A549 (cell line): ENCODE measurements around the gene NIN. TPM values are rescaled to one million over a fixed set of nuclear protein-coding genes. Genes with fewer than 3 reads are reported as not detected.

Experiments used
- ATAC-seq, 2 experiments: fragments of 200-7000 bp in 1 of 2; fragments of >200 bp in 1 of 2; cut with Nextera tagmentation in 1 of 2; cut with Tn5 transposase in 1 of 2; 3 replicates each; pipeline versions ENCODE4 v1.8.0 to v1.9.1; 2018 to 2020; ENCODE audit warnings: mild to moderate bottlenecking in 1 of 2, moderate library complexity in 1 of 2
- CTCF ChIA-PET: fragments of 300-600 bp; sonication (Branson Sonifier 250); formaldehyde crosslinking; extraction: SDS; loops from one replicate; lab custom pipeline; 2021; ENCODE audit warnings: antibody characterized with exemption, inconsistent platforms; lab: Yijun Ruan, JAX
- POLR2A ChIA-PET: fragments of 350-600 bp; formaldehyde crosslinking; extraction: SDS; loops from one replicate; lab custom pipeline; 2021; ENCODE audit warnings: antibody characterized with exemption, inconsistent platforms; lab: Yijun Ruan, JAX
- DNase-seq, 2 experiments: peaks; one replicate each; pipeline versions ENCODE4 v3.0.0 to v3.0.0-alpha.2; 2011 to 2016; ENCODE audit warnings: low read depth in 1 of 2, low spot score in 1 of 2
- FAIRE-seq: peaks from 2 replicates; lab custom pipeline; 2011; peaks lifted over from hg19 to GRCh38; lab: Jason Lieb, UNC
- H3K27ac ChIP-seq, 2 experiments: fragments of >200 bp; sonication (Bioruptor Twin); formaldehyde crosslinking; 3 replicates each; pipeline ENCODE4 v1.5.1; 2016 to 2017
- H3K4me1 ChIP-seq: fragments of >200 bp; sonication (Bioruptor Twin); formaldehyde crosslinking; 3 replicates; pipeline ENCODE4 v1.6.1; 2016
- H3K4me2 ChIP-seq: fragments of >200 bp; sonication (Bioruptor Twin); formaldehyde crosslinking; 3 replicates; pipeline ENCODE4 v1.6.1; 2016
- H3K4me3 ChIP-seq: fragments of >200 bp; sonication (Bioruptor Twin); formaldehyde crosslinking; 3 replicates; pipeline ENCODE4 v1.5.1; 2016
- H3K9me3 ChIP-seq: fragments of >200 bp; sonication (Bioruptor Twin); formaldehyde crosslinking; 3 replicates; pipeline ENCODE4 v1.6.1; 2016
- BHLHE40 ChIP-seq: IDR thresholded peaks from 2 replicates; pipeline ENCODE4 v1.6.1; 2012; ENCODE audit warnings: low read depth, low read length, inconsistent platforms
- CBX8 ChIP-seq: fragments of 200-600 bp; sonication (generic); IDR thresholded peaks from 2 replicates; pipeline ENCODE4 v1.6.1; 2016
- E2F6 ChIP-seq: IDR thresholded peaks from 2 replicates; pipeline ENCODE4 v1.6.1; 2012; ENCODE audit warnings: low read depth, borderline replicate concordance
- EHF ChIP-seq: fragments of 250-450 bp; sonication (Bioruptor Pico); IDR thresholded peaks from 2 replicates; pipeline ENCODE4 v1.5.0; 2020; ENCODE audit warnings: mild to moderate bottlenecking
- ELK1 ChIP-seq: fragments of 150-350 bp; IDR thresholded peaks from 2 replicates; pipeline ENCODE4 v1.6.1; 2014; ENCODE audit warnings: low read depth, mild to moderate bottlenecking, low read length
- FOSB ChIP-seq: fragments of 250-450 bp; sonication (Bioruptor Pico); IDR thresholded peaks from 2 replicates; pipeline ENCODE4 v1.5.0; 2020; ENCODE audit warnings: mild to moderate bottlenecking, moderate library complexity
- FOXS1 ChIP-seq: fragments of 250-450 bp; sonication (Bioruptor Pico); IDR thresholded peaks from 2 replicates; pipeline ENCODE4 v1.5.0; 2020; ENCODE audit warnings: mild to moderate bottlenecking, moderate library complexity
- HDAC2 ChIP-seq: fragments of 200-600 bp; sonication (generic); IDR thresholded peaks from 2 replicates; pipeline ENCODE4 v1.6.1; 2016
- HMGXB4 ChIP-seq: fragments of 250-450 bp; sonication (Bioruptor Pico); IDR thresholded peaks from 2 replicates; pipeline ENCODE4 v1.5.0; 2021; ENCODE audit warnings: mild to moderate bottlenecking, moderate library complexity, borderline replicate concordance
- HOXA7 ChIP-seq: fragments of 250-450 bp; sonication (Bioruptor Pico); IDR thresholded peaks from 2 replicates; pipeline ENCODE4 v1.5.0; 2020; ENCODE audit warnings: mild to moderate bottlenecking, moderate library complexity
- KDM1A ChIP-seq: fragments of 200-600 bp; sonication (generic); IDR thresholded peaks from 2 replicates; pipeline ENCODE4 v1.6.1; 2016; ENCODE audit warnings: low read depth, mild to moderate bottlenecking
- KDM5A ChIP-seq: fragments of 200-600 bp; sonication (generic); IDR thresholded peaks from 2 replicates; pipeline ENCODE4 v1.6.1; 2016; ENCODE audit warnings: antibody characterized with exemption, mild to moderate bottlenecking
- MAFK ChIP-seq: fragments of 450-650 bp; IDR thresholded peaks from 2 replicates; pipeline ENCODE4 v1.6.1; 2014; ENCODE audit not compliant: partially characterized antibody
- MYC ChIP-seq: IDR thresholded peaks from 2 replicates; pipeline ENCODE4 v1.6.1; 2012; ENCODE audit warnings: mild to moderate bottlenecking, inconsistent platforms, low read length, improper control_type of control experiment, borderline replicate concordance
- PBX3 ChIP-seq: IDR thresholded peaks from 2 replicates; pipeline ENCODE4 v1.6.1; 2012
- PHF8 ChIP-seq: fragments of 200-600 bp; sonication (generic); IDR thresholded peaks from 2 replicates; pipeline ENCODE4 v1.6.1; 2016; ENCODE audit warnings: low read depth, mild to moderate bottlenecking, antibody characterized with exemption, moderate library complexity, borderline replicate concordance
- POLR2A ChIP-seq: IDR thresholded peaks from 2 replicates; pipeline ENCODE4 v1.6.1; 2012; ENCODE audit warnings: mild to moderate bottlenecking, low read length
- POLR2AphosphoS2 ChIP-seq: conservative IDR thresholded peaks from 2 replicates; pipeline ENCODE4 v1.6.1; 2012; ENCODE audit warnings: low read length, improper control_type of control experiment, inconsistent platforms
- RFX5 ChIP-seq: fragments of 450-650 bp; IDR thresholded peaks from 2 replicates; pipeline ENCODE4 v1.7.1; 2014; ENCODE audit warnings: antibody characterized with exemption, mild to moderate bottlenecking, moderate library complexity
- SREBF2 ChIP-seq: fragments of 450-650 bp; IDR thresholded peaks from 2 replicates; pipeline ENCODE4 v1.6.1; 2014; ENCODE audit warnings: mild to moderate bottlenecking, moderate library complexity
- ZC3H11A ChIP-seq: fragments of 450-650 bp; IDR thresholded peaks from 2 replicates; pipeline ENCODE4 v1.6.1; 2014; ENCODE audit warnings: antibody characterized with exemption, mild to moderate bottlenecking
- ZFP36 ChIP-seq: fragments of 450-650 bp; IDR thresholded peaks from 2 replicates; pipeline ENCODE4 v1.6.1; 2014; ENCODE audit warnings: borderline replicate concordance; ENCODE audit not compliant: partially characterized antibody
- ZNF302 ChIP-seq: fragments of 250-450 bp; sonication (Bioruptor Pico); IDR thresholded peaks from 2 replicates; pipeline ENCODE4 v1.9.0; 2021; ENCODE audit warnings: inconsistent platforms, mild to moderate bottlenecking, moderate library complexity
- ZSCAN20 ChIP-seq: fragments of 250-450 bp; sonication (Bioruptor Pico); IDR thresholded peaks from 2 replicates; pipeline ENCODE4 v1.8.0; 2022; ENCODE audit warnings: mild to moderate bottlenecking, moderate library complexity
- WGBS: methylation state at CpG from one replicate; pipeline ENCODE4 v1.1.6; 2017; ENCODE audit errors: missing lambda C conversion rate; 5-methylcytosine and 5-hydroxymethylcytosine counted together
- polyA plus RNA-seq, 4 experiments: library from polyadenylated mRNA; depleted of rRNA in 3 of 4; stranded (reverse); fragments of >200 nt; fragmentation: RNase III in 1 of 4; extraction: RNeasy Plus Mini Kit Qiagen cat#74134 plus additional on column Dnase treatment in 1 of 4; gene quantifications; 2 replicates in 3 of 4; 3 replicates in 1 of 4; pipeline ENCODE4 v1.2.3, GENCODE V29; 2011 to 2017

The NIN gene
- polyA plus RNA-seq, 2 of the 4 experiments (the other 2 are of a cell fraction), result 12.4 to 19.5 TPM

GRCh38 chr14:50812180-50812579 lies 18.8 kb downstream of the NIN start:
- DNase-seq (no peak), ATAC-seq (no peak), FAIRE-seq (no peak)
- TF ChIP-seq EHF (CRISPR knock-in tag) (no peak), PHF8 (no peak), HMGXB4 (CRISPR knock-in tag) (no peak), KDM1A (no peak), CBX8 (no peak), ZNF302 (CRISPR knock-in tag) (no peak), POLR2AphosphoS2 (no peak), ELK1 (no peak), KDM5A (no peak), ZC3H11A (no peak), E2F6 (no peak)
- Histone ChIP-seq H3K4me1 (peaks cover 9% of the 10 kb centered on the region), H3K4me3 (no peak overlapping the region), H3K27ac (no peak overlapping the region), H3K9me3 (peaks cover 8% of the 10 kb centered on the region; the same call in 2 of the 3 replicates), H3K4me2 (no peak overlapping the region)
- CTCF ChIA-PET, result interaction anchor here (0.6 to 1.1 kb wide), 2 partner anchors 9 to 206 kb away, joined by 3 read pairs; no protein-coding TSS in a partner anchor
- WGBS, result 84% methylated on average over 2 of the region's 2 CpGs
- POLR2A ChIA-PET, result no interaction called here

GRCh38 chr14:50808053-50808452 lies 22.9 kb downstream of the NIN start:
- no peak overlapping the region for H3K4me3 ChIP-seq
- no peaks in the 10 kb centered on the region for H3K9me3 ChIP-seq
- 88% methylated on average over 5 of the region's 5 CpGs for WGBS
- no peak overlapping the region for H3K4me2 ChIP-seq
- no peak for FAIRE-seq
- TF ChIP-seq SREBF2, result no peak
- no peak for TF ChIP-seq POLR2A
- TF ChIP-seq BHLHE40, result no peak
- TF ChIP-seq MAFK, result no peak
- TF ChIP-seq HDAC2, result no peak
- TF ChIP-seq ZFP36, result no peak
- TF ChIP-seq PBX3, result no peak
- no peak for TF ChIP-seq FOXS1 (CRISPR knock-in tag)
- TF ChIP-seq POLR2AphosphoS2, result no peak
- TF ChIP-seq ZSCAN20, result no peak
- no peak for TF ChIP-seq RFX5
- TF ChIP-seq HOXA7 (CRISPR knock-in tag), result no peak
- TF ChIP-seq MYC, result no peak
- no peak for TF ChIP-seq E2F6
- TF ChIP-seq EHF (CRISPR knock-in tag), result no peak
- TF ChIP-seq CBX8, result no peak
- TF ChIP-seq KDM1A, result no peak
- TF ChIP-seq FOSB (CRISPR knock-in tag), result no peak
- TF ChIP-seq, all 56 proteins: peak for 0
- ATAC-seq (no peak), DNase-seq (no peak)
- ChIA-PET CTCF (interaction anchor here (0.9 to 1.5 kb wide), 4 partner anchors 15 to 34 kb away, joined by 3 to 5 read pairs (median 4); no protein-coding TSS in a partner anchor), POLR2A (no interaction called here)
- Histone ChIP-seq H3K27ac (no peak overlapping the region), H3K4me1 (no peaks in the 10 kb centered on the region)
